ENCODE measurements around the gene NASP.

The NASP gene

GRCh38 chr1:45667321-45668111, 83.7 kb downstream of the NASP start:
- no peak for DNase-seq (ENCODE audit: low read depth in 2 of 2)

Measured in stimulated activated CD8-positive, alpha-beta memory T cell treated with anti-CD3 and anti-CD28 coated beads, Interleukin-7, amount 100 ng/mL, for 1 hour (primary cell).